NCI-H748 (cell line): Measurements from ENCODE around the gene MYPN.
A peak's percentile ranks its signal among the peaks of the same experiment; 100 is the strongest.
"Not testable (repeated sequence)": the region's sequence is repeated elsewhere in the genome, so short reads cannot be mapped to it uniquely, and the experiment has no call there.

Experiments
- DNase-seq: peaks from one replicate; lab custom pipeline; 2025; ENCODE audit not compliant: unreplicated experiment; lab: John Stamatoyannopoulos, UW

MYPN gene

GRCh38 chr10:68132391-68132790, 23.1 kb downstream of the MYPN start:
- DNase-seq = no peak

GRCh38 chr10:68133523-68133922, 24.2 kb downstream of the MYPN start:
- no peak for DNase-seq

GRCh38 chr10:68135362-68135761, 26.1 kb downstream of the MYPN start:
- no peak for DNase-seq

- DNase-seq = no peak
These were observed 26.9 kb downstream of the MYPN start for GRCh38 chr10:68135922-68136792.

GRCh38 chr10:68137171-68137570, 27.9 kb downstream of the MYPN start:
- DNase-seq = no peak

- no peak for DNase-seq
These were observed 29.2 kb downstream of the MYPN start for GRCh38 chr10:68138526-68138925.

GRCh38 chr10:68139448-68140272, 30.4 kb downstream of the MYPN start:
- no peak for DNase-seq

GRCh38 chr10:68142761-68143160, 33.5 kb downstream of the MYPN start:
- no peak for DNase-seq

GRCh38 chr10:68144709-68145108, 35.4 kb downstream of the MYPN start:
- DNase-seq = no peak

- no peak for DNase-seq
These were observed 36.4 kb downstream of the MYPN start for GRCh38 chr10:68145705-68146104.

GRCh38 chr10:68146133-68146532, 36.8 kb downstream of the MYPN start:
- no peak for DNase-seq

GRCh38 chr10:68151453-68151852, 42.2 kb downstream of the MYPN start:
- no peak for DNase-seq

GRCh38 chr10:68153473-68154210, 44.4 kb downstream of the MYPN start:
- DNase-seq = no peak

- no peak for DNase-seq
These were observed 44.9 kb downstream of the MYPN start for GRCh38 chr10:68154211-68154497.

GRCh38 chr10:68155615-68156210, 46.4 kb downstream of the MYPN start:
- no peak for DNase-seq

- peak; percentile 47 for DNase-seq
These were observed 47.3 kb downstream of the MYPN start for GRCh38 chr10:68156373-68157185.

GRCh38 chr10:68157522-68157921, 48.2 kb downstream of the MYPN start:
- not testable (repeated sequence) for DNase-seq

- DNase-seq = no peak
These were observed 48.7 kb downstream of the MYPN start for GRCh38 chr10:68158031-68158430.

- DNase-seq = no peak
These were observed 54.4 kb downstream of the MYPN start for GRCh38 chr10:68163735-68164134.

- DNase-seq = no peak
These were observed 56.4 kb downstream of the MYPN start for GRCh38 chr10:68165643-68166042.
